K562 (cell line): ENCODE data around the gene TELO2. TPM values are rescaled to one million over a fixed set of nuclear protein-coding genes. Genes with fewer than 3 reads are reported as not detected.

Experiments used
- ARID2 ChIP-seq: fragments of 450-650 bp; IDR thresholded peaks from 2 replicates; pipeline ENCODE4 v1.6.1; 2017; ENCODE audit warnings: antibody characterized with exemption, mild to moderate bottlenecking
- FIP1L1 ChIP-seq: fragments of 200-400 bp; formaldehyde crosslinking; IDR thresholded peaks from 2 replicates; pipeline ENCODE4 v1.6.1; 2018; ENCODE audit warnings: mild to moderate bottlenecking, low read depth, low read length; ENCODE audit not compliant: poor library complexity, severe bottlenecking
- FUS ChIP-seq: fragments of 200-400 bp; formaldehyde crosslinking; optimal IDR thresholded peaks from 2 replicates; pipeline ENCODE3; 2017; ENCODE audit warnings: low read depth, low read length
- NFYB ChIP-seq: IDR thresholded peaks from 2 replicates; pipeline ENCODE4 v1.6.1; 2011; ENCODE audit warnings: mild to moderate bottlenecking, moderate library complexity; ENCODE audit not compliant: insufficient read length; ENCODE audit errors: extremely low read depth
- TCF7 ChIP-seq: sonication (generic); IDR thresholded peaks from 2 replicates; pipeline ENCODE4 v1.6.1; 2016; ENCODE audit warnings: antibody characterized with exemption, borderline replicate concordance
- TSHZ1 ChIP-seq: fragments of 250-450 bp; sonication (Bioruptor Pico); IDR thresholded peaks from 2 replicates; pipeline ENCODE4 v1.4.0; 2020; ENCODE audit warnings: mild to moderate bottlenecking, moderate library complexity
- ZHX1 ChIP-seq: fragments of 150-350 bp; conservative IDR thresholded peaks from 2 replicates; pipeline ENCODE4 v1.6.1; 2014; ENCODE audit warnings: low read length
- ZNF184 ChIP-seq: sonication (generic); formaldehyde crosslinking; IDR thresholded peaks from 2 replicates; pipeline ENCODE4 v1.5.0; 2020; ENCODE audit warnings: missing genetic modification reagents
- ZNF24 ChIP-seq: fragments of 450-650 bp; IDR thresholded peaks from 2 replicates; pipeline ENCODE4 v1.6.1; 2016
- polyA plus RNA-seq, 8 experiments: library from polyadenylated mRNA; depleted of rRNA in 4 of 8; stranded (reverse) in 5 of 8; unstranded in 3 of 8; fragments of >200 nt; fragmentation: Nextera tagmentation in 2 of 8; fragmentation: Illumina TruSeq in 1 of 8; extraction: Ambion mirVana in 2 of 8; extraction: Trizol in 1 of 8; gene quantifications; 2 replicates each; pipeline versions ENCODE4 v1.2.1 to v1.2.3, GENCODE V29; 2011 to 2014; ENCODE audit warnings: inconsistent platforms in 1 of 8, missing spikeins in 1 of 8
- total RNA-seq, 7 experiments: library from RNA; depleted of rRNA in 6 of 7; stranded (reverse); fragments of >200 nt in 6 of 7; fragmentation: Illumina TruSeq in 2 of 7; extraction: Trizol in 2 of 7; gene quantifications; 2 replicates each; pipeline versions ENCODE4 v1.2.1 to v1.2.3, GENCODE V29; 2011 to 2021; ENCODE audit warnings: low replicate concordance in 1 of 7

TELO2 gene
- total and polyA plus RNA-seq, 9 of the 15 experiments (the other 6 are each of a cell fraction or from before 2014, with no cell fraction given) = 0.51 to 91.8 (median 14.5) TPM

GRCh38 chr16:1448536-1449116 is 44.5 kb upstream of the TELO2 start (continued):
- TF ChIP-seq FIP1L1 (no peak), TCF7 (no peak), ZHX1 (no peak), NFYB (no peak), TSHZ1 (no peak), ZNF184 (CRISPR knock-in tag) (no peak), FUS (no peak), ZNF24 (no peak), ARID2 (no peak)
